GM18870 (cell line): Measurements from ENCODE around the gene PAPSS1.
"Not testable (repeated sequence)": the region's sequence is repeated elsewhere in the genome, so short reads cannot be mapped to it uniquely, and the experiment has no call there.

Experiments
- ATAC-seq: cut with Tn5 transposase; IDR thresholded peaks from one replicate; pipeline ENCODE4 v1.9.1; 2021; ENCODE audit warnings: moderate library complexity; ENCODE audit not compliant: unreplicated experiment

PAPSS1 gene

DNA sequence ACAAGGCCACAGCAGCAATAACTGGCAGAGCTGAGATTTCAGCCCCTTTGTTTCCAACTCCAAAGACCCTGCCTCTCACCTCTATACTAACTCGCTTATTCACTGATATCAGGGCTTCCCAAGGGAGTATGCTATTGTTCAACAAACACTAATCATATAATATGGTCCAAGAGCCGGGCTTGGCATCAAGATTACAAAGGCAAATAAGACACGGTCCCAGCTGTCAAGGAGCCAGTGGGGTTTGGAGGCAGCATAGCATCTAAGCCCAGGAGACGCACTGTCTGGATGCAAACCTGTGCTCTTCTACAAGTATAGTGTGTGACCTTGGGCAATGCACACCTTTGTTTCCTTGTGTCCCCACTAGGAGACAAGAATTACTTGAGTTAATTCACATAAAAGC is 28.7 kb downstream of the PAPSS1 start:
- ATAC-seq: no peak

GRCh38 chr4:107689912-107690587 is 30.0 kb downstream of the PAPSS1 start:
- ATAC-seq: peak; percentile 86

DNA sequence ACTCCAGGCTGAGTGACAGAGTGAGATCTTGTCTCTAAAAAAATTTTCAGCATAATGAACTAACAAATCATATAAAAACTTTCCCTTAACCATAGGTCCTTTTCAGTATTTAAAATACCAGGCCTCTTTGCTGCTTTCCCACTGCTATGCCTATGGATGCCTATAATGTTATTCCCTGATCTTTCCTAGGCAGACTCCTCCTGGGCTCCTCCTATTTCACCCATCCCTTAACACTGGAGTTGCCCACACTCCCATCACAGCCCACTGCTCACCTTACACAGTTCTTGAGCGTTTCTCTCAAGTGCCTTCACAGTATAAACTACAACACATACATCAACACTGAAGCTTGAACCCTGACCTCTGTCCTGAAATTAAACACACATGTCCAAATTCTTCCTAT is 31.6 kb downstream of the PAPSS1 start:
- ATAC-seq: no peak

GRCh38 chr4:107685740-107686139 is 34.3 kb downstream of the PAPSS1 start:
- no peak for ATAC-seq

DNA sequence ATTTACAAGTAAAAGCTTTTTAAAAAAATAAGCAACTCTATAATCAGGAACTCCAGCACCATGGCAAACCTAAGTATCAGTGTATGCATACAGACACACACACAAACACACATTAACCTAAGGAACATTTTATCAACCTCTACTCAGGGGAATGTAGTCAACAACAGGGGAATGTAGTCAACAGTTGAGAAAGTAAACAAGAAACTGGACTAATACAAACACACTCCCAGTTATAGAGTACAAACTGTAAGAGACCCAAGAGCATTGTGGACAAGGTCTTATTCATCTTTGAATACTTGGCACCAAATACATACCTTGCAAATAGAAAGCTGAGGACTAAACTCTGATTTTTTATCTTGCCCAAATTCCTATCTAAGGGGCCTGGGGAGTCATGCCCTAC is 36.2 kb downstream of the PAPSS1 start:
- no peak for ATAC-seq

DNA sequence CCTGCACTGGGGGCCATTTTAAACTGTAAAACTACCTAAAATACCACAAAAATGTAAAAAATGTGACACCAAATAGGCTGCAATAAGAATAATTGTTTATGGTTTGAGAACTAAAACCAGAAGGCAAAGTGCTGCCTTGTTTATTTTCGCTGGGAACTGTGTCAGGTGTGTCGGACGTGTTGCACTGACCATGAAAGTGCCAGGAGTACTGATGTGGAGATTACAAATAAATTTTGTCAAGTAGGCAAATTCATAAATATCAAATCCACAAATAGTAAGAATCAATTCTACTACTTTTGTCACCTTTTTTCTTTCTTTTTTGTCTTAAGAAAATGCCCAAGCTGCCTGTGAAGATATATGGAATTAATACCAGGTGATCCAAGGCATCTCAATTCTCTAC is 37.7 kb downstream of the PAPSS1 start:
- no peak for ATAC-seq

DNA sequence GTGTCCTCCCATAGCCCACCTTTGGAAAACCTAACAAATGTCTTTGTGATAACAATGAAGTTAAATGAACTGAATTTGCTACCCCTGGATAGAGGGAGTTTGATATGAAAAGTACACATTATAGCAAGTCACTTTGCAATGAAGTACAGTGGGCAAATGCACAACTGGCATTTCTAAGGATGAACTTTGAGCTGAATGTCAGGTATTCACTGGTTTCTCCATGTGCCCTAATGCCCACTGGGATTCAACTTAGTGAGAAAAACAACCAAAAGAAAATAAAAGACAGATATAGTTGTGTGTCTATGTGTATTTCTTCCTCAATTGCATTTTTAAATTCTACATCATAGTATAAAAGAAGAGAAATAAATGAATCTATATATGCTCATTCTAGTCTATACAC is 51.0 kb downstream of the PAPSS1 start:
- ATAC-seq: no peak

DNA sequence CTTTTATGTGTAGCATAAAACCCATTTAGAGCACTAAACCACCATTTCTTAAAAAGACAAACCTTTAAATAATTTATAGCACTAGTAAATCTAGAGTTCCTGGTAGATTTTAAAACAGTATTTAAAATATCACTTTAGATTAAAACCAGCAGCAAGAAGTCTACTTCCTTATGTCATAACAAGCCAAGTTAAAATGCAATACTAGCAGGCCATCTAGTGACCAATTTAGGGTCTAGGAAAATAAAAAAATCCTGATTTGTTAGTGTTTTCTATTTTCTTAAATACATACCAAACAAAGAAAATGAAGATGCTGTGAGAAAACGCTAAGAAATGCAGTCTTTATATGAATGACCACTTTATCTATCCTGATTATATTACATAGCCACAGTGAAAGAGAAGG is 53.9 kb downstream of the PAPSS1 start:
- no peak for ATAC-seq

DNA sequence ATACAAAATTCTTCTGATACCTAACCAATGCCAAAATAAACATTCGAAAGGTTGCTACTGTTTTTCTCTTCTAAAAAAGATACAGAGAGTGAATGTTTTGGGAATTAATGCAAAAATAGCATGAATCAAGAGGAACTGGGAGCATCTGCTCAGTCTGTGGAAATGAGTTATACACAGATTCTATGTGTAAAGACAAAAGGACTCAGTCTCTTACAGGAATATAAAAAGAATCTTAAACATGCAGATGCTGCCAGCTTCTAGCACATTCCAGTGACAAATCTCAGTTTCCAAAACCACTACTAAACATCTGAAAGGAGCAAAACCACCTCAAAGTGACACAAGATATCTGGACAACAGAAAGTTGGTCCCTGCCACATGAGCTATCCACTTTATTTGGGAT is 55.0 kb downstream of the PAPSS1 start:
- ATAC-seq: no peak

DNA sequence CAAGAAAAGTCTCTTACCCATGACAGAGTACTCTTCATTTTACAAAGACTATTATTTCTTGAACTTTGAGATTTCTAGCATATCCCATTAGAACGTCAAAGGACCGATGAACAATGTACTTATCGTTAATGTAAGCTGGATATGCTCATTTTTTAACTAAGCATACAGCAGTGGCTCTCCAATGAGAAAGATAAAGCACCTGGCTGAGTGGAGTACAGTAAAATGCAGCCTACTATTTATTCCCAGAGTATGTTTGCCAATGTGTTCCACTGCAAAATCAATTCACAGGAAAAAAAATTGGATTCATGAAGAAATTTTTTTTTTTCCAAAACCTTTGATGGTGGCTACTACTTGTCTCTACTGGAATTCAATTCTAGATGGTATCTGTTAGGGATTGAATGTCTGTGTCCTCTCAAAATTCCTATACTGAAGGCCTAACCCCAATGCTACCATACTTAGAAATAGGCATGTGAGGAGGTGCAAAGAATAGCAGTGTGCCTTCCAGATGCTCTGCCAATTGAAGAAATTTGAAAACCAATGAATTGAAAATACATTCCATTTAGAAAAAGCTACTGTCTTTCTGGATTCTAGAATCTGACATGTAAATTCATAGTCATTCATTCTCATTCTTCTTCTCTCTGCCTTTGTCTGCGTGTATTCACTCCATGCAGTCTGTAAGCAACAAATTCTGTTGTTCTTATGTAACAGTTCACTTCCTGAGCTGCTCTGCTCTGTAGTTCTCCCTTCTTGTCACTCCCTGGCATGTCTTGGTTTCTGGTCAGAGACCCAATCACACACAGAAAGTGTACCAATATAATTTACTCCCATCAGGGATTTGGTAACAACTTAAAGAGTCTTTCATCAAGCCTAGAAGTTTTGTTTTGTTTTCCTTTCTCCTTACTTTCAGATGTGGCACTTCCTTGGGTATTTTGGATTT is 61.4 kb downstream of the PAPSS1 start:
- ATAC-seq: no peak

GRCh38 chr4:107655289-107655688 is 64.7 kb downstream of the PAPSS1 start:
- no peak for ATAC-seq

DNA sequence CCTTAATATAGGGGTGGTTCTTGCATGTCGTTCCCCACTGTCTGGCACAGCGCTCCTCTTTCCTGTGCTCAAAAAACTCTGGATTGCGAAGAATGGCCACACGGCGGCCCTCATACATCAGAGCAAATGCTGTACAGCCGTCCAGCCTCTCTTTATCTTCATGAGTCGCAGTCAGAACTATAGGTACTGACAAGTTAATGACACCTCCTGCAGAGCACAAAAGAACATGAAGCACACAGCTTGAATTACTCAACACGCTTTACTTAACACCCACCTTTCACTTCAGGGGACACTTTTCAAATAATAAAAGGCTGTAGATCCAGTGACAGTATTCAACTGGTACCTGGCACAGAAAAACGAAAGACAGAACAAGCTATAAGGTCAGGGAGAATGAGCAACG is 65.3 kb downstream of the PAPSS1 start:
- no peak for ATAC-seq

GRCh38 chr4:107651408-107651807 is 68.6 kb downstream of the PAPSS1 start:
- ATAC-seq: not testable (repeated sequence)

DNA sequence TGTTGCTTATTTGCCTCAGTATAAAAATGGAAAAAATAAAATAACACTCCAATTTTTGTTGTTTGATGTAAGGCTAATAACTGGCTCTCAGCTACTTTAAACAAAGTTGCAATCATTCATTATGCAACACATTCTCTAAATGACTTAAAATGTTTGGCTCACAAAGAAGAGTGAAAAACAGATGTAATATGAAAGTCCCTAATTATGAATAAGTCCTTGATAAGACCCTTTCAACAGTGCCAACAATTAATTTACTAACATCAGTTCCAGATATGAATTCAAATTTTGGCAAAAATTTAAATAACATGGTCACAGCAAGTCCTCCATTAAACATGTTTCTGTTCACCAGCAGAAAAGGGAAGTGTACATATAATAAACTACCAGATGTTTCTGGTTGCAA is 69.8 kb downstream of the PAPSS1 start:
- ATAC-seq: no peak

DNA sequence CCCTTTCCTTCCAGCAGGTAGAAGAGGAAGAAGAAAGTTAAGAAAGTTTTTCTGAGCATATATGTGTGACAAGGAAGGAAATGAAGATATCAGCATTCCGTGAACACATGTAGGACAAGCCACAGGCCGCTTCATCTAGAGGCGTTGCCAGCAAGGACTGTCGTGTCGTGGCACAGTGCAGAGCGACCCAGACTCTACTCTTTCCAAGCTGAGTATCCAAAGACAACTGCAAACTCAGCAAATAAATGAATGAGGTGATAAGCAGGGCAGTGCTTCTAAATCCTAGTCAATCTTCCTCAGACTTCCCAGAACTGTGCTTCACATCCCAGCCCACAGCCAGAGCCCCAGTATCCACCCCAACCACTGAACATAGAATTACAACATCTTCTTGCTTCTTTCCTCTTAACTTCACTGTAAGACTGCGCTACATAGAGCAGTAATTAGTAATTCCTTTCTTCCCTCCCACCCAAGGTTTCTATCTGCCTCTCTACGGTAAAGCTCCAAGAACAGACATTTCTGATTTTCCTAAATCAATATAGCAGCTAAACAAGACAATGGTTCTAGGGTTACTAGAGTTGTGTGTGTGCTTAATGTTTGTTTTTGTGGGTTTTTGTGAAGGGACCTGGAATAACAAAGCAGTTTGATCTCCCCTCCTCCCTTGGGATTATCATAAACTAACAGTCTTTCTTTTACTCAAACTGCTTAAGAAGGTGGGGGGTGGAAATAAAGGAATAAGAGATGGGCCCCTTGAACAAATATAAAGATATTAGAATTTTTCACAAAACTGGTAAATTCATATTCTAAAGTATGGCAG is 71.6 kb downstream of the PAPSS1 start:
- no peak for ATAC-seq

DNA sequence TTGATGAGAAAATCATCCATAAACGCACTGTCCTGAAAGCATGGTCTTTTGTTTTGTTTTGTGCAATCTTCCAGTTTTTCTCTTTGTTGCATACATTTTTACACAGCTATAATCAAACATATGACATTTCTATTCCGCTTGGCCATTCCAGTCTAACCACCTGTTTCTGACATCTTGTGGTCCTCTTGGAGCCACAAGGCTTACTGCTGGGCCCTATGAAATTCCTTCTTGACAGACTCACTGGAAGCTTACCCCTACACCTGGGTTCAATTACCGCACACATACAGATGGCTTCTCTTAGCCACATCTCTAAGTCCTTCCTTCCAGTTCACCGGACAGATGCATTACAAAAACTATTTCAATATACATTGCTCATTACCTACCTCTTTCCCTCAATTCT is 72.4 kb downstream of the PAPSS1 start:
- no peak for ATAC-seq

DNA sequence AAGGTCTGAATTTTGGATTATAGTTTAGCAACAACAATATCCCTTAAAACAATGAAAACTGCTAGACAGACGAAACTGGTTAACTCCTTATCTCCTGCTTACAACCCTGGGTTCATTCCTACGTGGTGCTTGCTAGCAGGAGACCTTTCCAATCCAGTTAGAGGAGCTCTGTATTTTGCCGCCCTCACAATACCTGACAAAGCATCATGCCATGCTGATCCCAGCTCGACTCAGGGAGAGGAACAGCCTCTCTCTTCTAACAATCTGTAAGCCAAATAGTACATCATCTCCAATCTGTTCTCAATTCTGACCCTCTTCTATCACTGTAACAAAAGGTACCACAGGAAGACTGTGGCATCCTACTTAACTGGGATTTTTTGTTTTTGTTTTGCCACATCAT is 74.4 kb downstream of the PAPSS1 start:
- ATAC-seq: no peak

DNA sequence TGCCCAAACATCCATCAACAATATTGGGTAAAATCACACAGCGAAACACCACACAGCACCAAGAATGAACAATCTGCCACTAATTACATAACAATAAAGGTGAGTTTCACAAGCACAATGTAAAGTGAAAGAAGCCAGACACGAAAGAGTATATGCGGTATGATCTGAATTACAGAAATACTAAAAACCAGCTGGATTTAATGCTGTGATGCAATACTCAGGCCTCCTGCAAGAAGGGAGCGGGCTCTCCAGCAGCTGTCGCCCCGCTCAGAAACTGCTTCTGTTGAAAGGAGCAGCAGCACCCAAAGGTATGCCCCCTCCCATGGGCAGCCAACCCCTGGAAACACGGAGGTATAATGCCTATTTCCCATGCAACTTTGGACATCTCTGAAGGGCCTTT is 77.0 kb downstream of the PAPSS1 start:
- ATAC-seq: no peak

DNA sequence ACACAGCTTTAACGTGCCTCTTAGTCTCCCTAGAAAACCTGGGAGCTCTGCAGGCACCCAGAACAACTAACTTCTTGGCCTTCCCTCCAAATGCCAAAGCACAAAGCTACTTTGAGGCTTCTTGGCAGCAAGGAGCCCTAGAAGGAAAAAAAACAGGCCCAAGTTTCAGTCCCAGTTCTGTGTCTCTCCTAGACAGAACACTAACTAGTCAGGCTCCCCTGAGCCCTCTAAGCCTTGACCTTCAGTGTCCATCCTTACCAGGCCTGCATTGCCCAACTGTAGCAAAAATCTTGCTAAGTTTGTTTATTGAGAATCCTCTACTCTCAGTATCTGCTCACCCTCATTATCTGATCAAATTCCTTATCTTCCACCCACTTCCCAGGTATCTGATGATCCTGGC is 79.2 kb downstream of the PAPSS1 start:
- ATAC-seq: no peak

GRCh38 chr4:107640197-107640596 is 79.8 kb downstream of the PAPSS1 start:
- ATAC-seq: no peak

GRCh38 chr4:107635735-107636134 is 84.3 kb downstream of the PAPSS1 start:
- no peak for ATAC-seq

DNA sequence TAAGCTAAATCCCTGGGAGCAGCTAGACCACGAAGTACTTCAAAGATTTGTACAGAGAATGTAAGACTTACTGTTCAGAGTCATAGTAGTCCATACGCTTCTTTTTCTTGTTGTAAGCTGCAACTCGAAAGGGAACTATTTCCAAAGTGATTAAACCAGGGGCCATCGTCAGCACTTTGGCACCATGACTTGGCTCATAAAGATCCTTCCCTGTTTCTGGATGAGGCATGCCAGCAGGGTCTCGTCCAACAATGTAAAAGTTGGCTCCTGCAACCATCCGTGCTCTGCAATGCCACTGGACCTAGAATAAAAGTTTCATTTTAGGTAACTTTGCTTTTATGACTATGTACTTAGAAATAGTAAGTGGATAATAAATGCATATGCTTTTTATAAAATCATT is 88.5 kb downstream of the PAPSS1 start:
- ATAC-seq: no peak
